H1 (cell line): ENCODE measurements around the gene HIPK2. TPM values are rescaled to one million over a fixed set of nuclear protein-coding genes. Genes with fewer than 3 reads are reported as not detected.

Experiments
- CTCF ChIA-PET: fragments of 300-600 bp; sonication (Branson Sonifier 250); formaldehyde crosslinking; loops from one replicate; lab custom pipeline; 2021; ENCODE audit not compliant: partially characterized antibody; lab: Charles Lee
- POLR2A ChIA-PET: fragments of 300-600 bp; sonication (Branson Sonifier 250); formaldehyde crosslinking; loops from one replicate; lab custom pipeline; 2021; ENCODE audit warnings: inconsistent platforms; ENCODE audit not compliant: partially characterized antibody; lab: Charles Lee
- DNase-seq, 2 experiments: peaks; one replicate each; pipeline versions ENCODE4 v3.0.0 to v3.0.0-alpha.2; 2010 to 2022; ENCODE audit warnings: low spot score in 2 of 2, low read depth in 1 of 2, mixed read lengths in 1 of 2
- FAIRE-seq: peaks from 2 replicates; lab custom pipeline; 2011; peaks lifted over from hg19 to GRCh38; lab: Jason Lieb, UNC
- H2AFZ ChIP-seq: 2 replicates; pipeline ENCODE4 v1.8.1; 2012; ENCODE audit warnings: low read length, inconsistent platforms
- H2AK5ac ChIP-seq: 2 replicates; pipeline ENCODE4 v1.6.1; 2013; ENCODE audit warnings: low read depth, low read length
- H2BK120ac ChIP-seq: replicated peaks from 2 replicates; pipeline ENCODE3; 2013; ENCODE audit warnings: low read depth, low read length, inconsistent platforms
- H2BK12ac ChIP-seq: 2 replicates; pipeline ENCODE4 v1.6.1; 2013; ENCODE audit warnings: low read depth, low read length
- H2BK15ac ChIP-seq: 2 replicates; pipeline ENCODE4 v1.6.1; 2013; ENCODE audit warnings: low read length
- H2BK20ac ChIP-seq: 2 replicates; pipeline ENCODE4 v1.6.1; 2013; ENCODE audit warnings: low read length
- H2BK5ac ChIP-seq: 2 replicates; pipeline ENCODE4 v1.6.1; 2013; ENCODE audit warnings: low read depth, low read length
- H3K14ac ChIP-seq: 2 replicates; pipeline ENCODE4 v1.6.1; 2013; ENCODE audit warnings: inconsistent platforms; ENCODE audit not compliant: insufficient read length
- H3K18ac ChIP-seq: 2 replicates; pipeline ENCODE4 v1.6.1; 2013; ENCODE audit warnings: low read length; ENCODE audit errors: extremely low read depth
- H3K23ac ChIP-seq: 2 replicates; pipeline ENCODE4 v1.6.1; 2013; ENCODE audit warnings: inconsistent platforms; ENCODE audit not compliant: insufficient read length
- H3K23me2 ChIP-seq: 2 replicates; pipeline ENCODE4 v1.6.1; 2013; ENCODE audit warnings: low read depth, low read length
- H3K27ac ChIP-seq: 2 replicates; pipeline ENCODE4 v1.6.1; 2011; ENCODE audit warnings: low read depth, low read length, inconsistent platforms
- H3K27me3 ChIP-seq, 4 experiments: replicated peaks in 1 of 4; 1 replicate in 1 of 4; 2 replicates in 3 of 4; pipeline versions ENCODE4 v1.6.1 to v1.8.1; 2011 to 2013; ENCODE audit warnings: low read length in 3 of 4, mild to moderate bottlenecking in 3 of 4, inconsistent platforms in 2 of 4, mixed read lengths in 2 of 4, moderate library complexity in 1 of 4; ENCODE audit not compliant: control insufficient read depth in 3 of 4, insufficient read depth in 3 of 4; ENCODE audit errors: extremely low read depth in 1 of 4
- H3K36me3 ChIP-seq, 4 experiments: 2 replicates each; pipeline versions ENCODE4 v1.6.1 to v1.8.1; 2011 to 2013; ENCODE audit warnings: mild to moderate bottlenecking in 4 of 4, low read length in 3 of 4, moderate library complexity in 2 of 4, control low read depth in 1 of 4, inconsistent platforms in 1 of 4; ENCODE audit not compliant: insufficient read depth in 4 of 4, control insufficient read depth in 2 of 4
- H3K4ac ChIP-seq: replicated peaks from 2 replicates; pipeline ENCODE3; 2013; ENCODE audit warnings: low read length, low read depth, mixed read lengths, inconsistent platforms; ENCODE audit not compliant: insufficient read length
- H3K4me1 ChIP-seq, 4 experiments: replicated peaks in 1 of 4; 1 replicate in 1 of 4; 2 replicates in 3 of 4; pipeline versions ENCODE4 v1.6.1 to v1.8.1; 2011 to 2013; ENCODE audit warnings: low read length in 3 of 4, inconsistent platforms in 2 of 4, mixed read lengths in 1 of 4; ENCODE audit not compliant: insufficient read depth in 4 of 4, control insufficient read depth in 3 of 4
- H3K4me2 ChIP-seq, 2 experiments: 2 replicates each; pipeline versions ENCODE4 v1.6.1 to v1.8.1; 2011 to 2013; ENCODE audit warnings: low read depth in 2 of 2, low read length in 2 of 2, control low read depth in 1 of 2, inconsistent platforms in 1 of 2, mild to moderate bottlenecking in 1 of 2; ENCODE audit not compliant: insufficient read depth in 1 of 2
- H3K4me3 ChIP-seq, 4 experiments: fragments of 200-600, 300-600 bp in 1 of 4; sonication (generic), shearing (Covaris generic), sonication (Bioruptor Twin) in 1 of 4; 2 replicates each; pipeline versions ENCODE4 v1.5.1 to v1.8.1; 2011 to 2016; ENCODE audit warnings: low read length in 4 of 4, low read depth in 3 of 4, control low read depth in 2 of 4, inconsistent platforms in 2 of 4, mild to moderate bottlenecking in 2 of 4, mixed read lengths in 1 of 4, moderate library complexity in 1 of 4; ENCODE audit not compliant: insufficient read depth in 2 of 4; ENCODE audit errors: extremely low read depth in 1 of 4
- H3K56ac ChIP-seq: replicated peaks from 2 replicates; pipeline ENCODE3; 2013; ENCODE audit warnings: low read depth, mild to moderate bottlenecking, mixed read lengths, low read length, inconsistent platforms; ENCODE audit not compliant: insufficient read length
- H3K79me1 ChIP-seq: 2 replicates; pipeline ENCODE4 v1.6.1; 2013; ENCODE audit warnings: low read depth, low read length, control low read depth
- H3K79me2 ChIP-seq, 2 experiments: 2 replicates each; pipeline versions ENCODE4 v1.6.1 to v1.8.1; 2012 to 2013; ENCODE audit warnings: low read length in 2 of 2, mild to moderate bottlenecking in 2 of 2, inconsistent platforms in 1 of 2; ENCODE audit not compliant: insufficient read depth in 2 of 2, control insufficient read depth in 1 of 2
- H3K9ac ChIP-seq, 4 experiments: replicated peaks in 1 of 4; 1 replicate in 1 of 4; 2 replicates in 3 of 4; pipeline versions ENCODE4 v1.6.1 to v1.8.1; 2011 to 2013; ENCODE audit warnings: low read depth in 3 of 4, low read length in 3 of 4, control low read depth in 2 of 4, mild to moderate bottlenecking in 2 of 4, moderate library complexity in 2 of 4, inconsistent platforms in 1 of 4; ENCODE audit errors: extremely low read depth in 1 of 4
- H3K9me3 ChIP-seq, 2 experiments: 2 replicates each; pipeline versions ENCODE4 v1.6.1 to v1.8.1; 2012 to 2013; ENCODE audit warnings: mild to moderate bottlenecking in 2 of 2, moderate library complexity in 2 of 2, control low read depth in 1 of 2, inconsistent platforms in 1 of 2, low read depth in 1 of 2, low read length in 1 of 2, mixed read lengths in 1 of 2; ENCODE audit not compliant: insufficient read depth in 2 of 2
- H4K20me1 ChIP-seq, 2 experiments: replicated peaks in 1 of 2; 2 replicates each; pipeline versions ENCODE3 to v1.8.1; 2011 to 2013; ENCODE audit warnings: inconsistent platforms in 2 of 2, low read length in 2 of 2, mild to moderate bottlenecking in 1 of 2; ENCODE audit not compliant: insufficient read depth in 2 of 2, control insufficient read depth in 1 of 2
- H4K5ac ChIP-seq: 2 replicates; pipeline ENCODE4 v1.6.1; 2013; ENCODE audit warnings: low read length, low read depth, mixed read lengths, inconsistent platforms; ENCODE audit not compliant: insufficient read length
- H4K8ac ChIP-seq: 2 replicates; pipeline ENCODE4 v1.8.0; 2013; ENCODE audit warnings: mild to moderate bottlenecking, moderate library complexity, low read length, inconsistent platforms; ENCODE audit not compliant: insufficient read depth; ENCODE audit errors: extremely low read depth
- H4K91ac ChIP-seq: replicated peaks from 2 replicates; pipeline ENCODE3; 2013; ENCODE audit warnings: low read length, mixed read lengths, inconsistent platforms; ENCODE audit not compliant: insufficient read length
- CBX5 ChIP-seq: fragments of 300-800, 300-1000 bp; sonication (generic); IDR thresholded peaks from 2 replicates; pipeline ENCODE4 v1.7.1; 2016; ENCODE audit warnings: antibody characterized with exemption, low read length, low read depth
- EGR1 ChIP-seq: IDR thresholded peaks from 2 replicates; pipeline ENCODE4 v1.6.1; 2011; ENCODE audit warnings: low read depth, low read length, borderline replicate concordance
- HDAC6 ChIP-seq: IDR thresholded peaks from one replicate; pipeline ENCODE4 v1.7.1; 2012; ENCODE audit warnings: low read depth, mild to moderate bottlenecking, inconsistent platforms, low read length, moderate library complexity
- SUZ12 ChIP-seq: fragments of 200-600 bp; sonication (generic); IDR thresholded peaks from 2 replicates; pipeline ENCODE4 v1.6.1; 2012; ENCODE audit warnings: mild to moderate bottlenecking, inconsistent platforms, low read length, moderate library complexity, mixed read lengths
- WGBS, 2 experiments: shearing (Covaris generic) in 1 of 2; methylation state at CpG; one replicate each; pipeline versions ENCODE4 v1.1.6 to v1.1.7; 2013 to 2015; ENCODE audit warnings: low lambda C conversion rate in 2 of 2, mixed read lengths in 2 of 2, inconsistent platforms in 1 of 2, low coverage in 1 of 2, missing lambda C conversion rate in 1 of 2; ENCODE audit not compliant: insufficient replicate concordance in 2 of 2, insufficient coverage in 1 of 2, insufficient read length in 1 of 2; ENCODE audit errors: extremely low coverage in 1 of 2, missing lambda C conversion rate in 1 of 2; 5-methylcytosine and 5-hydroxymethylcytosine counted together
- polyA plus RNA-seq, 7 experiments: library from polyadenylated mRNA; depleted of rRNA in 3 of 7; stranded (reverse) in 5 of 7; unstranded in 2 of 7; fragments of >200 nt in 5 of 7; fragments of 200-250 nt in 2 of 7; gene quantifications; 1 replicate in 5 of 7; 2 replicates in 1 of 7; 4 replicates in 1 of 7; pipeline versions ENCODE4 v1.2.1 to v1.2.3, GENCODE V29; 2011 to 2013; ENCODE audit warnings: missing spikeins in 2 of 7, mixed read lengths in 2 of 7
- total RNA-seq: library from RNA; stranded (reverse); fragmentation: NEBNext Ultra II Directional; extraction: Animal tissue kit (Norgen Biotek cat#: 25700); gene quantifications from 2 replicates; pipeline ENCODE4 v1.2.1, GENCODE V29; 2021

HIPK2 gene
- total and polyA plus RNA-seq, 2 of the 8 experiments (the other 6 are each of a cell fraction or from before 2014, with no cell fraction given), result 8.3 to 24.3 TPM

- Histone ChIP-seq H4K5ac (no peak overlapping the region), H3K23ac (no peak overlapping the region), H3K36me3 (no peaks in the 10 kb centered on the region), H4K20me1 (peaks cover 0 to 3% of the 10 kb centered on the region in 2 experiments), H2BK15ac (0 out of 2 replicates have a peak overlapping the region, but pooled peaks have one; percentile 31), H3K56ac (no peak overlapping the region), H4K91ac (no peak overlapping the region), H3K18ac (no peak overlapping the region), H3K9me3 (0 out of 4 replicates have a peak, but pooled peaks cover 0 to 4% of the 10 kb centered on the region in 2 experiments), H2BK120ac (no peak overlapping the region), H4K8ac (no peak overlapping the region), H3K79me2 (no peaks in the 10 kb centered on the region; a peak in 1 of 4 replicates), H3K27ac (no peak overlapping the region), H3K4ac (no peak overlapping the region), H3K9ac (no peak overlapping the region), H2BK12ac (no peak overlapping the region), H3K4me2 (no peak overlapping the region), H3K23me2 (no peaks in the 10 kb centered on the region), H3K79me1 (no peaks in the 10 kb centered on the region), H3K4me1 (peaks cover 2 to 13% (median 11%) of the 10 kb centered on the region in 4 experiments), H2AK5ac (no peak overlapping the region), H3K27me3 (no peaks in the 10 kb centered on the region), H3K14ac (no peak overlapping the region), H2AFZ (no peak overlapping the region), H2BK20ac (no peak overlapping the region), H2BK5ac (no peak overlapping the region), H3K4me3 (no peak overlapping the region)
- ChIA-PET CTCF (interaction anchor here (0.6 to 1.3 kb wide), 5 partner anchors 10 to 323 kb away, joined by 3 to 7 read pairs (median 3); no protein-coding TSS in a partner anchor), POLR2A (interaction anchor here (1.0 kb wide), 1 partner anchor 72 kb away, joined by 3 read pairs; no protein-coding TSS in a partner anchor)
- no peak for TF ChIP-seq CBX5
- no peak for TF ChIP-seq HDAC6
- TF ChIP-seq EGR1, result no peak
- no peak for TF ChIP-seq SUZ12
- FAIRE-seq (no peak), DNase-seq (no peak)
- 90% methylated on average over 16 of the region's 16 CpGs; no CpG with 5 or more reads in 1 of the 2 experiments for WGBS, 2 experiments
Observed at GRCh38 chr7:139683137-139683921, 94.5 kb downstream of the HIPK2 start.
